PFSK-1 (cell line): ENCODE results near the gene LGALS9.

Source experiments
- FOXP2 ChIP-seq: optimal IDR thresholded peaks from 2 replicates; pipeline ENCODE3; 2011; ENCODE audit warnings: borderline replicate concordance, control low read depth, inconsistent platforms; ENCODE audit not compliant: insufficient read depth; ENCODE audit errors: extremely low read length, extremely low read depth
- POLR2AphosphoS5 ChIP-seq: IDR thresholded peaks from 2 replicates; pipeline ENCODE4 v1.6.1; 2012; ENCODE audit warnings: low read depth, mild to moderate bottlenecking, control low read depth, low read length, moderate library complexity
- REST ChIP-seq, 2 experiments: IDR thresholded peaks; 2 replicates each; pipeline versions ENCODE4 v1.6.1 to v1.8.0; 2011 to 2012; ENCODE audit warnings: low read depth in 2 of 2, low read length in 2 of 2, control low read depth in 1 of 2, inconsistent platforms in 1 of 2, mild to moderate bottlenecking in 1 of 2, moderate library complexity in 1 of 2; ENCODE audit not compliant: insufficient read depth in 1 of 2
- SIN3A ChIP-seq: IDR thresholded peaks from 2 replicates; pipeline ENCODE4 v1.6.1; 2012; ENCODE audit warnings: mild to moderate bottlenecking, low read length, moderate library complexity, borderline replicate concordance; ENCODE audit not compliant: insufficient read depth
- TAF1 ChIP-seq: IDR thresholded peaks from 2 replicates; pipeline ENCODE4 v1.6.1; 2012; ENCODE audit warnings: low read length, control low read depth, borderline replicate concordance; ENCODE audit not compliant: insufficient read depth

LGALS9 gene

GRCh38 chr17:27674335-27674734 is 43.3 kb downstream of the LGALS9 start:
- TF ChIP-seq TAF1 (no peak), SIN3A (no peak), REST (IDR thresholded peaks at IDR 0.05; ENCODE audit: insufficient read depth in 1 of 2, low read depth in 2 of 2, low read length in 2 of 2) (no peak), FOXP2 (no peak), POLR2AphosphoS5 (no peak)

DNA sequence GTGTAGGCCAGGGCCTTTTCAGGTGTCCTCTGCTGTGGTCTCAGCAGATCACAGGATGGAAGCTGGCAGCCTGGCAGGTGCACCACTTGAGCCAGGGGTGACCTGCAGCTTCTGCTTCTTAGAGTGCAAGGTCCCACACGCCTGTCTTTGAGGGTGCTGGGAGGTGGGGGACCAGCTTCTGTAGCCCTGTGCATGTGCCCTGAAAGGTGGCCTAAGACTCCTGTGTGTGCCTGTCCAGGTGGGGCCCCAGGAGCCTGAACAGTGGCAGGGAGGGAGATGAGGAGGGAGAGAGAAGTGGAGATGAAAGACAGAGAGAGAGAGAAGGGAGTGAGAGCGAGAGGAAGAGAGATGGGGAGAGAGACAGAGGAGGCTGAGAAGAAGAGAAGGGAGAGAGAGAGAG is 46.2 kb downstream of the LGALS9 start:
- TF ChIP-seq REST (IDR thresholded peaks at IDR 0.05; ENCODE audit: insufficient read depth in 1 of 2, low read depth in 2 of 2, low read length in 2 of 2) (no peak), FOXP2 (no peak), SIN3A (no peak), TAF1 (no peak), POLR2AphosphoS5 (no peak)

DNA sequence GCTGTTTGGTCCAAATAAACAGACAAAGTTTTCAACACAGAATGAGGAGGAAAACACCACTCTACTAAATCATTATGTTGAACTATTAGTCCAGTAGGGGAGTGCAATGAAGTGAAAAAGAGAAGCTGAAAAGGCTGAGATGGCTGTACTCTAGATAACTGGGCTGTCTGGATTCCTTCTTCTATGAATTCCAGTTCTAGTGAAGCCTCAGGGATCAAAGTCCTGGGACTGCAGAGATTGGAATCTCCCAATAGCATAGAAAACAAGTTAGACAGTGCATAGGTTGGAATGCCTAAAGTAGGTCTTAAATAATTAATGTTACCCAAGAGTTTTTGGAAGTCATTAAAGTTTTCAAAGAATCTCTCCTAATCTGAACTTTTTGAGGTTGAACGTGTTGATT is 59.9 kb downstream of the LGALS9 start:
- TF ChIP-seq SIN3A (no peak), TAF1 (no peak), POLR2AphosphoS5 (no peak), REST (IDR thresholded peaks at IDR 0.05; ENCODE audit: insufficient read depth in 1 of 2, low read depth in 2 of 2, low read length in 2 of 2) (no peak), FOXP2 (no peak)
